GM12878 (cell line): Measurements from ENCODE around the gene GSTM5.
"Not testable (repeated sequence)": the region's sequence is repeated elsewhere in the genome, so short reads cannot be mapped to it uniquely, and the experiment has no call there.

Experiments
- CHD4 ChIP-seq: fragments of 200-600 bp; sonication (generic); IDR thresholded peaks from 2 replicates; pipeline ENCODE4 v1.6.1; 2016; ENCODE audit warnings: mild to moderate bottlenecking
- CREB1 ChIP-seq: IDR thresholded peaks from 2 replicates; pipeline ENCODE4 v1.6.1; 2012; ENCODE audit warnings: low read depth, mild to moderate bottlenecking, inconsistent platforms
- JUND ChIP-seq: IDR thresholded peaks from 2 replicates; pipeline ENCODE4 v1.6.1; 2012; ENCODE audit warnings: low read depth, mild to moderate bottlenecking, low read length, improper control_type of control experiment, moderate library complexity
- POLR2A ChIP-seq: IDR thresholded peaks from 2 replicates; pipeline ENCODE4 v1.6.1; 2011; ENCODE audit warnings: low read depth, mild to moderate bottlenecking, low read length
- RAD51 ChIP-seq: fragments of 450-650 bp; IDR thresholded peaks from 2 replicates; pipeline ENCODE4 v1.6.1; 2016; ENCODE audit warnings: moderate library complexity, mild to moderate bottlenecking, inconsistent platforms
- RFX5 ChIP-seq: IDR thresholded peaks from 2 replicates; pipeline ENCODE4 v1.6.1; 2011; ENCODE audit warnings: low read depth, low read length, improper control_type of control experiment
- SMC3 ChIP-seq: IDR thresholded peaks from 2 replicates; pipeline ENCODE4 v1.6.1; 2011; ENCODE audit warnings: low read length, improper control_type of control experiment, borderline replicate concordance
- TAF1 ChIP-seq: IDR thresholded peaks from 2 replicates; pipeline ENCODE4 v1.6.1; 2011; ENCODE audit warnings: mild to moderate bottlenecking, low read depth, low read length, borderline replicate concordance
- TF ChIP-seq, protein P1 (sequence below), 3 experiments: IDR thresholded peaks in 2 of 3; conservative IDR thresholded peaks in 1 of 3; 2 replicates each; pipeline ENCODE4 v1.5.1; 2011; ENCODE audit warnings: low read depth in 3 of 3, low read length in 3 of 3, mild to moderate bottlenecking in 3 of 3, control low read depth in 2 of 3, moderate library complexity in 2 of 3, inconsistent platforms in 1 of 3, mixed read lengths in 1 of 3; ENCODE audit not compliant: control insufficient read depth in 2 of 3, insufficient read depth in 1 of 3; ENCODE audit errors: extremely low read depth in 1 of 3
- TF ChIP-seq, protein P2 (sequence below): fragments of 450-650 bp; IDR thresholded peaks from 2 replicates; pipeline ENCODE4 v1.6.1; 2017; ENCODE audit warnings: mild to moderate bottlenecking, moderate library complexity

DNA sequence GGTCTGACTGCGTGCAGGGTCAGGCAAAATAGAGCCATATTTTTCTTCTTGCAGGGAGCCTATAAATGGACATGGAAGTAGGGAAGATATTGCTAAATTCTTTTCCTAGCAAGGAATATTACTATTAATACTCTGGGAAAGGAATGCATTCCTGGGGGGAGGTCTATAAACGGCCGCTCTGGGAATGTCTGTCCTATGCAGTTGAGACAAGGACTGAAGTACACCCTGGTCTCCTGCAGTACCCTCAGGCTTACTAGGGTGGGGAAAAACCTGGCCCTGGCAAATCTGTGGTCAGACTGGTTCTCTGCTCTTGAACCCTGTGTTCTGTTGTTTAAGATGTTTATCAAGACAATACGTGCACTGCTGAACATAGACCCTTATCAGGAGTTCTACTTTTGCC, 3.1 kb upstream of the GSTM5 start:
- not testable (repeated sequence) for TF ChIP-seq POLR2A, TAF1, RFX5, CREB1, CHD4, RAD51, SMC3, JUND
- TF ChIP-seq, protein P1, sequence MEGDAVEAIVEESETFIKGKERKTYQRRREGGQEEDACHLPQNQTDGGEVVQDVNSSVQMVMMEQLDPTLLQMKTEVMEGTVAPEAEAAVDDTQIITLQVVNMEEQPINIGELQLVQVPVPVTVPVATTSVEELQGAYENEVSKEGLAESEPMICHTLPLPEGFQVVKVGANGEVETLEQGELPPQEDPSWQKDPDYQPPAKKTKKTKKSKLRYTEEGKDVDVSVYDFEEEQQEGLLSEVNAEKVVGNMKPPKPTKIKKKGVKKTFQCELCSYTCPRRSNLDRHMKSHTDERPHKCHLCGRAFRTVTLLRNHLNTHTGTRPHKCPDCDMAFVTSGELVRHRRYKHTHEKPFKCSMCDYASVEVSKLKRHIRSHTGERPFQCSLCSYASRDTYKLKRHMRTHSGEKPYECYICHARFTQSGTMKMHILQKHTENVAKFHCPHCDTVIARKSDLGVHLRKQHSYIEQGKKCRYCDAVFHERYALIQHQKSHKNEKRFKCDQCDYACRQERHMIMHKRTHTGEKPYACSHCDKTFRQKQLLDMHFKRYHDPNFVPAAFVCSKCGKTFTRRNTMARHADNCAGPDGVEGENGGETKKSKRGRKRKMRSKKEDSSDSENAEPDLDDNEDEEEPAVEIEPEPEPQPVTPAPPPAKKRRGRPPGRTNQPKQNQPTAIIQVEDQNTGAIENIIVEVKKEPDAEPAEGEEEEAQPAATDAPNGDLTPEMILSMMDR (IDR thresholded peaks at IDR 0.05 in 2 of 3, conservative IDR thresholded peaks at IDR 0.05 in 1 of 3; ENCODE audit: control insufficient read depth in 2 of 3, extremely low read depth in 1 of 3, insufficient read depth in 1 of 3, low read depth in 3 of 3, low read length in 3 of 3), result not testable (repeated sequence)
- TF ChIP-seq, protein P2, sequence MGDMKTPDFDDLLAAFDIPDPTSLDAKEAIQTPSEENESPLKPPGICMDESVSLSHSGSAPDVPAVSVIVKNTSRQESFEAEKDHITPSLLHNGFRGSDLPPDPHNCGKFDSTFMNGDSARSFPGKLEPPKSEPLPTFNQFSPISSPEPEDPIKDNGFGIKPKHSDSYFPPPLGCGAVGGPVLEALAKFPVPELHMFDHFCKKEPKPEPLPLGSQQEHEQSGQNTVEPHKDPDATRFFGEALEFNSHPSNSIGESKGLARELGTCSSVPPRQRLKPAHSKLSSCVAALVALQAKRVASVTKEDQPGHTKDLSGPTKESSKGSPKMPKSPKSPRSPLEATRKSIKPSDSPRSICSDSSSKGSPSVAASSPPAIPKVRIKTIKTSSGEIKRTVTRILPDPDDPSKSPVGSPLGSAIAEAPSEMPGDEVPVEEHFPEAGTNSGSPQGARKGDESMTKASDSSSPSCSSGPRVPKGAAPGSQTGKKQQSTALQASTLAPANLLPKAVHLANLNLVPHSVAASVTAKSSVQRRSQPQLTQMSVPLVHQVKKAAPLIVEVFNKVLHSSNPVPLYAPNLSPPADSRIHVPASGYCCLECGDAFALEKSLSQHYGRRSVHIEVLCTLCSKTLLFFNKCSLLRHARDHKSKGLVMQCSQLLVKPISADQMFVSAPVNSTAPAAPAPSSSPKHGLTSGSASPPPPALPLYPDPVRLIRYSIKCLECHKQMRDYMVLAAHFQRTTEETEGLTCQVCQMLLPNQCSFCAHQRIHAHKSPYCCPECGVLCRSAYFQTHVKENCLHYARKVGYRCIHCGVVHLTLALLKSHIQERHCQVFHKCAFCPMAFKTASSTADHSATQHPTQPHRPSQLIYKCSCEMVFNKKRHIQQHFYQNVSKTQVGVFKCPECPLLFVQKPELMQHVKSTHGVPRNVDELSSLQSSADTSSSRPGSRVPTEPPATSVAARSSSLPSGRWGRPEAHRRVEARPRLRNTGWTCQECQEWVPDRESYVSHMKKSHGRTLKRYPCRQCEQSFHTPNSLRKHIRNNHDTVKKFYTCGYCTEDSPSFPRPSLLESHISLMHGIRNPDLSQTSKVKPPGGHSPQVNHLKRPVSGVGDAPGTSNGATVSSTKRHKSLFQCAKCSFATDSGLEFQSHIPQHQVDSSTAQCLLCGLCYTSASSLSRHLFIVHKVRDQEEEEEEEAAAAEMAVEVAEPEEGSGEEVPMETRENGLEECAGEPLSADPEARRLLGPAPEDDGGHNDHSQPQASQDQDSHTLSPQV, result not testable (repeated sequence)
